NCI-H1105 treated with DMSO at 0.1 percent for 48 hours (cell line): ENCODE data around the gene ATP6V0E2.

Experiments
- DNase-seq: peaks from one replicate; lab custom pipeline; 2025; lab: John Stamatoyannopoulos, UW

The ATP6V0E2 gene

DNA sequence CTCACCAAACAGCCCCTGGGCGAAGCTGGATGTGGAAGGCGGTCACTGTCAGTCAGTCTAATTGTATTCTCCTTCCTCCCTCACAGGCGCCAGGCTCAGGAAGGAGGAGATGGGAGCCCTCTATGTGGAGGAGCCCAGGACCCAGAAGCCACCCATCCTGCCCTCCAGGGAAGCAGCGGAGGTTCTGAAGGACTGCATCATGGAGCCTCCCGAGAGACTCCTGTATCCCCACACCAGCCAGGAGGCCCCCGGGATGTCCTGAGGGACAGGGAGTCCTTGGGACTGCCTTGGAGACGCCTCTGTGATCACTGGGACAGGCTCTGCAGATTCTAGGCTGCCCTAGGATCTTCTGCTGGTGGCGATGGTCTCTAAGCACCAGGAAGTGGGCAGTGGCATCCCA, 9.7 kb upstream of the ATP6V0E2 start:
- no peak for DNase-seq

DNA sequence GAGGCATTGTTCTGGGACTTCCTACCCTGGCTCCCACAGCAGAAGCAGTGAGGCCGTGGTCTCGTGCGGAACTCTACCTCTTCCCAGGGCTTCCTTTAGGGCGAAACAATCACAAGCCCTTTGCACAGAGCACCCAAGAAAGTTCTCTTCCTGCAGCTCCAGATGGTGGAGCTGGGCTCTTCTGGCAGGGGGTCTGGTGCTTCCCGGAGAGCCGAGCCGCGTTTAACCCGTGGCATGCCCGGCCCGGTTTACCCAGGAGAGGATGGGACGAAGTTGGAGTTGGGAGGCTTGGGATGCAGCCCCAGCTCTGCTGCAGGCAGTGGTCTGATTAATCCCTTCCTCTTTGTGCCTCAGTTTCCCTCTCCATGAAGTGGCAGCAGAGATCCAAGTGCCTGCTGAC, 9.0 kb upstream of the ATP6V0E2 start:
- DNase-seq, result no peak

DNA sequence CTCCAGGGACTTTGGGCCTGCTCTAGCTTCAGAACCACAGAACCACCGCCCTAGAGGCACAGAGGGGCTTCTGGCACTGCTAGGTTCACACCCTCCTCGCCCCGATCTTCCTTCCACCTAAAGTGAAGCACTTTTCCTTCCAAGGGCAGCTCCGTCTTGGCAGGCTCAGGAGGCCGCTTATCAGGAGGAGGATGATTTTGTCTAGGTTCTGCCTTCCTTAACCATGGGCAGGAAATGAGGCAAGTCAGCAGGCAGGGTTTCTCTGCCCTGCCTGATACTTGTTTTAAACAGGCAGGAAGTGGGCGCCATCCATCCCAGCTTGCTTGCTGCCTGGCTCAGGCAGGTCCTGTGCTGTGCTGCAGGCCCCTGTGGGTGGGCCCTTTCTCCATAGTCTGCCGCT, 8.3 kb upstream of the ATP6V0E2 start:
- no peak for DNase-seq

DNA sequence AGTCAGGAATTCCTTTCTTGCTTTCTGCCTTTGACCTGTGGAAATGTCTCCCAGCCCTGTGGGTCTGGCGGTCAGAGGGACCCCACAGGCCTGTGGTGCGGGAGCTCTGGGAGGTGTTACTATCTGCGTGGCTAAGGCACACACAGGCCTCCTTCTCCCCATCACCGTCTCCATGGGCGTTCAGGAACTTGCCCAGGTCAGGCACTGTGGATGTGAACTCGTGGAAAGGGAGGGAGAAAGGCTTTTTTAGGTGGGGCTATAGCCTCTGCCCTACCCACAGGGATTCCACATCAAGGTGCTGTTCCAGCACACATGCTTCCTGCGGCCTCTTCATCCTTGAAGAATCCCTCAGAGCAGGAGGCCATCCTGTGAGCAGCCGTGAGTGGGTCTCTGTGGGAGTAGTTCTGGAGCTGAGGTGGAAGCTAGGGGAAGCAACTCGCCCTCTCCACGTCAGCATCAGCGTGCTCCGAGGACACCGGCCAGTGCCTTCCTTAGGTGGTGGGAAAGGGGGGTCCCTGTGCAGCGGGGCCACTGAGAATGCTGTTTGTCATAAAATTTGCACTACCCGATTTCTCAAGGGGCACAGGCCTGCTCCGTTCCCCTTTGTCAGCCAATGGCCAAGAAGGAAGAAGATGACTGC, 7.5 kb upstream of the ATP6V0E2 start:
- no peak for DNase-seq

DNA sequence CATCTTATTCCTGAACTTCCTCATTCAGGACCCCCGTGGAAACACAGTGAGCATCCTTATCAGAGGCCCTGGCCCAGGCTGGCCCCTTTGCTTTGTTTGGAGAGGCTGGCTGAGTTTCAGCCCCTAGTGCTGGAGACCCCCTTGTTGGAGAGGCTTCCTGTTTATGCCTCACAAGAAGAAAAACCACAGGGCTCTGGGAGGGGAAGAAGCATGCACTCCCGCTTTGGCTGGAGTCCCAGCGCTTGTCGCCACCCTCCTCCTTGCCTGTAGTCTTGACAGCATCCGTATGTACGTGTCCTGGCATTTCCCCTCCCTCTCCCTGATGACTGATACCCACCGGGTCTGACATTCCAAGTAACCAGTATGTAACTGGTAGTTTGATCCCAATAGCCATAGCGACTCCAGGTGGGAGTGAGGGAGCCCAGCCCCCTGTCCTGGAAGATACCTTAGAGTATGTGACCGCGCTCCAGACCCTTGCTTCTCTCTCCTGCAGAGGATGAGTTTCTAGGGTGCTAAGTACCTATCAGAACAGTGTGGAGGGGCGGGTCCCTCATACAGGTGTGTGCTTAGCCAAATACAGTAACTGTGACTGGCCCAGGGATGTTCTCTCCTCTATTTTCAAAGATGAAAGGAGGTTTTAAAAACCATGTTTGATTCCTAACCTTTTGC, 6.9 kb upstream of the ATP6V0E2 start:
- DNase-seq, result no peak

DNA sequence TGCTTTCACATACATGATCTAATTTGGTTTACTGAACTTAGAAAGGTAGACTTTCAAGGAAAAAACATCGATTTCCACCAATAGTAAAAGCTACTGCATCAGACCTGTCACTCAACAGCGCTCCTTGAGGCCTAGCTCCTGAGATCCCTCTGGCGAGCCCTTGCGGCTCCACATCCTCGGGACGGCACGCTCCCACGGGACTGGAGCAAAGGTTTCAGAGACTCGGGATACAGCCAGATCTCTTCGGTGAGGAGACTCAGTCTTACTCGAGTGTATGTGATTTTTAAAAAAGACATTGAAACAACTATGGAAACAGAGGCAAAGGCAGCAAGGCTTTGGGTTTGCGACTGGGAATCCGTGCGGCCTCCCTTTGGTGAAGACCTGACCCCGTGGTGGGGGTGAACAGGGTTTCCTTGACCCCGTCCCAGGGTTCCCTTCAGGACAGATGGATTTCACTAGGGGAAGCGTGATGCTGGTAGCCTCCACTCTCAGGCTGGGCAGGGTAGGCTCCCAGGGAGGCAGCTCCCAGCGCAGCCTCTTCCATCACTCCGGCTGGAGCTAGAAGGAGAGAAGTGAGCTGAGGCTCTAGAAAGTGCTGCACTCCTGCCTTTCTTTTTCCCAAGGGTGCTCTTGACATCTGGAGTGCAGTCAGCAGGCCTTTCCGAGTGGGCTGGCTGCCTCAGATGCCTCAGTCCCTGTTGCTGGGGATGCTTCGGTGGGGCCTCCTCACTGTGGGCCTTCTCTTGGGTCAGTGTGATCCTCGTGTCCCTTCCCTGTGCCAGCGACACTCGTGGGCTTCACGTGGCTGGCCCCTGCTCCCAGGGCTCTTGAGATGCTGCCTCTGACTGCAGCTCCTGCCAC, 5.8 kb upstream of the ATP6V0E2 start:
- no peak for DNase-seq

DNA sequence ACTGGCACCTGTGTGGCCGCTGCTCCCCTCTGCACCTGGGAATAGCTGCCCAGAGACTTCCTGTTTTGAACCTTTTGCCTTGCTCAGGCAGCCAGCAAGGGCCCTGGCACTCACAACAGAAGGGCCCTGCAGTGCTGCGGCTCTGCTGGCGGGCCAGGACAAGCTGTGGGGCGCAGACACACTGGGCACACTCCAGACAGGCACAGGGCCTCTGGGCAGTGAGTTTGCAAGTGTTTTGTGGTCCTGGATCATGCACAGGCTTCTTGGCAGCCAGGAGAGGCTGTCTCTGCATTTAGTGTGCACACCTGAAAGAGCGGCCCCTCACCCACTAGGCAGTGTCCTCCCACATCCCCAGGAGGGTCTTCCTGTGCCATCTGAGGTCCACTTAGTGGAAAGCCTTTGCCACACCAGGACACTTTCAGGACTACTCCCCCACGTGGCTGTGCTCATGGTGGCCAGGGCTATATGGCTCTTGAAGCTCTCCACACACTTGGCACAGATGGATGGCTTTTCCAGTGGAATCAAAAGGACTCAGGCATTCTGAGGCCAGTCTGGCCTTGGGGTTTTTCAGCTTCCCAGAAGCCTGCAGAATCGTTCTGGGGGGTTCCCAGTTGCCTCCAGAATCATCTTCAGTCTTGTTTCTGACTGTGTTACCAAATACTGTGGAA, 5.0 kb upstream of the ATP6V0E2 start:
- no peak for DNase-seq

DNA sequence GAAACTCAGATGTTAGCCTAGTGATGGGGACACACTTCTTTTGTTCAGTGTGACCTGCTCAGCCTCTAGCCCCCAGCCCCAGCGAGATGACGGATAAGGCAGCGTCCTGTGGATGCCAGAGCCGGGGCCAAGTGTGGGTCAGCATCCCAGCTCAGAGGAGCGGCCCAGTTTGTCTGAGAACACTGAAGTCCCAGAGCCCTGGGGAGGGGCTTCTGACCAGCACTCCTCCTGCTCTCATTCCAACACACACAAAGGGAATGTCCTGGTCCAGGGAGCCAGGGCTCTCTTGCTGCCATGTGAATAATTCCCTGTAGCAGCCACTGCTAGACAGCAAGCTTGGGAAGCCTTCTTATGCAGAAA, 4.5 kb upstream of the ATP6V0E2 start:
- DNase-seq, result no peak

DNA sequence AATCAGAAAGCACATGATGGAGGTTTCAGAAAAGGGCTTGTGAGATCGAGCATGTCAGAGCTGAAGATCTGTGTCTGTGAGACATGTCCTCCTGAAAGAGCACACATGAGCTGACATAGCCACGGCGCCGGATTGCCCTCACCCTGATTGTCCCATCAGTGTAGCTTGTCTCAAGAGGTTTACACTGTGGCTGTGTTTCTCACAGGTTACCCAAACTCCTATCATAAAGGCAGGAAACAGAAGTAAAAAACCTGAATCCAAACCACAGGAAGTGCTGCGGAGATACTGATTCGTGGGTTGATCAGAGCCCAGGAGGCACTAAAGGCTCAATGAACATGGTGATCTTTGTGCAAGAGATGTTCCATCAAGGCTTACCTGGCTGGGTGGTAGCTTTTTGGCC, 3.9 kb upstream of the ATP6V0E2 start:
- DNase-seq, result no peak

DNA sequence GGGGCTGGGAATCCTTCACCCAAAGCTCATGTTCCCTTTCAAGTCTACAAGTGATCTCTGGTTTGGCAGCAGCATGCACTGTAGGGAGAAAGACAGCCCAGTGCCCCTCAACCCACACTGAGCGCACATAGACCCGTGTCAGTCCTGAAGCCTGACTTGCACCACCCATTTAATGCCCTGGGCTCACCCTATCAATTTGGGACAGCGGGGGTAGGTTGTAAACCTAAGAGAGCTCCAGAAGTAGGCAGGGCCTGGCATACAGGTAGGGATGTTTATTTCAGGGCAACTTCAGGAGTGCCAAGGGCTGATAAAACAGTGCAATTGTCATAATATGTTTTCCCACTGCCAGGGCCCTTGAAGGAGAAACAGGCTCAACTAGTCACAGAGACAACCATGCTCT, 3.5 kb upstream of the ATP6V0E2 start:
- no peak for DNase-seq

DNA sequence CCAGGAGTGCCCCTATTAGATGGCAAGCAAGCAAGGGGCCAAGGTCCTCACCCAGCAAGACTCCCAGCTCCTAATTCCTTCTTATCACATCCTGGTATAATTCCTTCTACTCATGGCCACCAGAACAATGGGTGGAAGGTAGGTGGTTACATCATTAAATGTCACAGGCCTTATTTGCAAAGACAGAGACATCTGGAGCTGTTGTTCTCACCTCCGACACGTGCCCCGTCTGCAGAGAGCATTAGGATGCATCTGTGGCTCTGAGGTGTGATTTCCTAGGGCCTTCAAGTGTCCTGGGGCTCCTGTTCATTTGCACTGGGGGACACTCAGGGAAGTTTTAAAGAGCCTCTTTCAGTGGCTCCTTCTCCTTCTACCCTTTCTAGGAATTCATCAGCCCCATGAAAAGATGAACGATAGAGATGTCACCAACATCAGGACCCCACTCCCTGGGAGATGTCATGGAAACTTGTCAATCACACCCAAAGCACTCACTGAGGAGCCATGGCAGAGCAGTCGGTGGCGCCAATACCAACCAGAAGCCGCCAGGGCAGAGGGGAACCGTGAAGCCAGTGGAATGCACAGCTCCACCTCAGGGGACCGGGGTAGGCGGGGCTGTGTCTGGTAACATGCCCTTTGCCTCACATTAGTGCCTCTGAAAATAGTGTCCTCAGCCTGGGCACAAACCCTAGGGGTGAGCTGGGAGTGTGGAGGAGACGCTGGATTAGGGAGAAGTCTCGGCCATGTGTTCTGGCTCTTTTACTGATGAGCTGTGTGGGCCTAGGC, 2.9 kb upstream of the ATP6V0E2 start:
- no peak for DNase-seq

DNA sequence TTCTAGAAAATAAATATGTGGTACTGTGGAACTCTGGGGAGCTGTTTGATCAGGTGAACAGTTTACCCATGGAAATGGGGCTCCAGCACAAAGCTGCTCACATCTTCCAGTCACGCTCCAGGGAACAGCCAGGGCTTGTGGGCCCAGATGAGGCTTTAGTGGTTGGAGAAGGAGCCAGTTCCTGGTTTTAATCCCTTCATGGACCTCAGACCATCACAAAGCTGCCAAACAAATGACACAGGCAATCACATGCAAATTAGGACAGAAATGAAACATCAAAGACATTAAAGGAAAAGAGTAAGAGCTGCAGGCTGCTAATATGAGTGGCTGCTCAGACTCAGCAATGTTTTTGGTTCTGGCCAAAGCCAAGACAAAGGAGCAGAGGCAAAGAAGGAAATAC, 2.2 kb upstream of the ATP6V0E2 start:
- DNase-seq, result no peak

DNA sequence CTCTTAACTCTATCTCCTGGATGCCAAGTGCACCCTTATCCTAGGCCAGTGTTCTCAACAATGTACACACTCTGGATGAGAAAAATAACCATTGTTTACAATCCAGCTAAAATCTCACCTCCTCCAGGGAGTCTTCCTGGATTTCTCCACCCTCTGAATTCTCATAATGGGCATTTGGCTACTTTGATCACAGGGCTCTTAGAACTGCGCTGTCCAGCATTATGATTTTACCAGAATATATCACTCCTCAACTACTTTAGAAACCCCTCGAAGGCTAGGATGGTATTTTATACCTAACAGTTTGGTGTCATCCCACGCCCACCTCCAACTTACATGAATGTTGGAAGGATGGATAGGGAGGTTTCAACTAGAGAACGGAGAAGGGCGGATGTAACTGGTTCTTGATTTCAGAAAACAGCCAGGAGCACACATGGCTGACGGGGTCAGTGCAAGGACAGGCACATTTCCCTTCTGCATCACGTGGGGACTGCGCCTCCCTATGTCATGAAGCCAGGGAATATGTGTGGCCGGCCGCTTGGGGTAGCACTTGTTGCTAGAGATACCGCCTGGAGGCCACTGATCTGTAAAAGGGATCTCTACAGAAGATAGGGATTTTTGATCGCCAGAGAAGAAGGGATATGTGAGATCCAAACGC, 1.2 kb upstream of the ATP6V0E2 start:
- peak; percentile 76 for DNase-seq

DNA sequence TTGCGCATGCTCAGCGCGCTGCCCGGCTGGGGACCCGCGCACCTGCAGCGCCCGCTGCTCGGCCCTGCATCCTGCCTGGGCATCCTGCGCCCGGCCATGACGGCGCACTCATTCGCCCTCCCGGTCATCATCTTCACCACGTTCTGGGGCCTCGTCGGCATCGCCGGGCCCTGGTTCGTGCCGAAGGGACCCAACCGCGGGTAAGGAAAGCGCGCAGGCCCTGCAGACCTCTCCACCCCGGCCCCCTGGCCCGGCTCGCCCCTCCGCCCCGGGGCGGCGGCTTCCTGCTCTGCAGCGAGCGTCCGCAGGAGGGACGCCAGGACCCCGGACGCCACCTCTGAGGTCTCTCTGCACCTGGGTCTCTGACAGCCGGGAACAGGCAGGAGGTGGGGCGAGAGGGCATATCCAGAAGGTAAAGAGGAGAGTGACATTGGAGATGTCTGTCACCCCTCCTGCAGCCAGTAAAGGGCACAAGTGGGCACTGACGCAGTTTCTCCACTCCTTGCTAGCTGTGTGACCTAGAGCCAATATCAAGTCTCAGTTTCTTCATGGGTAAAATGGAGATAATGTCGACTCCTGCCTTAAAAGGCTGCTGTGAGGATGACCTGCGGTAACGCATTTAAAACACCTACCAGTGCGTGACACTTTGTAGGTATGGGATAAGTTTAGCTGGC, 338 bp downstream of the ATP6V0E2 start:
- DNase-seq, result peak; percentile 38

DNA sequence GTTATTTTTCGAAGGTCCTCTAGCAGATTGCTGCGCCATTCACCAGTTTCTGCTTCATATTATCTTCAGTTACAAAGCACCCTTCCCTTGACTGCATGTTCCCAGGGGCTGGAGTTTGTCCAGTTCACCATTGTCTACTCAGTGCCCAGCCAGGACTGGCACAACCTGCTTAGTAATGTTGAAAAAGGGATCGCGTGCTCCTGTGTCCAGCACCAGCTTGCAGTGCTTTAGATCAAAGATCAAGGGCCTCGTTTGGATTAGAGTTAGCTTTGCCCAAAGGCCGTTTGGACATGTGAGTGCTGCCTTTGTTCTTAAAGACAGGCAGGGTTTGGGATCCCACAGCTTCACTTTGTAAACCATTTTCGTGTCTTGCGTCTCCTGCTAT, 867 bp downstream of the ATP6V0E2 start:
- no peak for DNase-seq

DNA sequence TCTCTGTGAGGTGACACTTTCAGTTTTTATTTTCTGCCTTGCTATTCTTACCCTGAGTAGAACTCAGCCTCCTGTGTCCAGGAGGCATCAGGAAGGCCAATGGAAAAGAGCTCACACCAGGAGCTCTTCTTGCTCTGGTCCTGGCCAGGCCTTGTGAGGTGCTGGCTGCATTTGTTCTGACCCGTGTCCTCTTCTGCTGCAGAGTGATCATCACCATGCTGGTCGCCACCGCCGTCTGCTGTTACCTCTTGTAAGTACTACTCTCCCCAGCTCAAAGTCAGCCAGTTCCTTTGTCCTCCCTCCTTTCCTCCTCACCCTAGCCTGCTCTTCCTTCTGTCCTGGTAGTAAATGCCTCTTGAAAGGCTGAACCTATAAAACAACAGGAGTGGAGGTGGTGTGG, 1.6 kb downstream of the ATP6V0E2 start:
- DNase-seq, result no peak

DNA sequence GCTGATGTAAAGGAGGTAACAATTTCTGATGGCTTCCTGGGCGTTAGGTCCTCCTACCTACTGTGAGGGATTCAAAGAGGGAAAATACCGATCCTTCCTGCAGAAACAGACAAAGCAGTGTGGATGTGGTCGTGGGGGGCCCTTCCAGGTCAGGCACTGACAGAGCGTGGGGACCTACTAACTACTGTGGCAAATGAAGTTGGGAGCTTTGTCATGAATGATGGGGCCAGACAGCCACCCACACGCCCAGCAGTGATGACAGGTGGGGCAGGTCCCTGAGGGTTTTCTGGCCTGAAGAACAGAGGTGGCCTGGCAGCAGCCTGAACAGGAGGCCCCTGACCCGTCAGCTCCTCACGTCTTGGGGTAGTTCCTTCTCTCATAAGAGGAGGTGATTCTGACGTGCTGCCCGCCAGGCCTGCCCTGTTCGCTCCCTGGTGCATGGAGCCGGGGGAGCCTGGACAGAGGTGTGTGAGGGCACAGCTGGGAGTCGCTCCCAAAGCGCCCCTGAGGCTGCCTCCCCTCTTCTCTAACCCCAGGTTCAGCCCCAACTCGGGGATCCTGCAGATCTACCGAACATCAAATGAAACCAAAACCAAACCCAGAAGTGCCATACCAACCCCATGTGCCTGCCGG, 4.2 kb downstream of the ATP6V0E2 start:
- no peak for DNase-seq

DNA sequence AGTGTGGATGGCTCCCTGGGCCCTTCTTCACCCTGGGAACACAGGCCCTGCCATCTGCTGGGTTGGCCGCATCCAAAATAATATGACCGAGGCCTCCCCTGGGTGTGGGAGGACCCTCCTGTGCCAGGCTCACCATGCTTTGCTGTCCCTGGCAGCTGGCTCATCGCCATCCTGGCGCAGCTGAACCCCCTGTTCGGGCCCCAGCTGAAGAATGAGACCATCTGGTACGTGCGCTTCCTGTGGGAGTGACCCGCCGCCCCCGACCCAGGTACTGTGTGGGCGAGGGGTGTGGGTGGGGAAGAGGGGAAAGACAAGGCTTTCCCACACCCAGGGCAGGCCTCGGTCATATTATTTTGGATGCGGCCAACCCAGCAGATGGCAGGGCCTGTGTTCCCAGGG, 4.8 kb downstream of the ATP6V0E2 start:
- DNase-seq, result no peak

DNA sequence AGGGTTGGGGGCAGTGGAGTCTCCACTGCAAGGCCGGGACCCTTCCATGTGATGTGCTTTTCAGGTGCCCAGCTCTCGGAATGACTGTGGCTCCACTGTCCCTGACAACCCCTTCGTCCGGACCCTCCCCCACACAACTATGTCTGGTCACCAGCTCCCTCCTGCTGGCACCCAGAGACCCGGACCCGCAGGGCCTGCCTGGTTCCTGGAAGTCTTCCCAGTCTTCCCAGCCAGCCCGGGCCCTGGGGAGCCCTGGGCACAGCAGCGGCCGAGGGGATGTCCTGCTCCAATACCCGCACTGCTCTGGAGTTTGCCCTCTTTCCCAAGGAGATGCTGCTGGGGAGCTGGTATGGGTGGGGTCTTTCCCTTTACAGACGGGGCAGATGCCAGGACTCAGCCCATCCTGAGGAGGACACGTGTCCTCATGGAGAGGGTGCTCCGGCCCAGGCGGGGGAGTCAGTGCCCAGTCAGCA, 5.5 kb downstream of the ATP6V0E2 start:
- no peak for DNase-seq
